Vagina (tissue), 2 donors: ENCODE results near the gene TRPM1.

Experiments used
- POLR2A ChIP-seq, 2 donors: fragments of 450-650 bp; IDR thresholded peaks; one replicate each; pipeline ENCODE4 v1.6.1; 2017; ENCODE audit warnings: antibody characterized with exemption in 2 of 2, mild to moderate bottlenecking in 2 of 2, moderate library complexity in 2 of 2
- TF ChIP-seq, protein P1 (sequence below), 3 experiments: fragments of 450-650 bp in 2 of 3; fragments of 200-600 bp in 1 of 3; sonication (generic) in 1 of 3; IDR thresholded peaks; one replicate each; pipeline ENCODE4 v1.5.1; 2017 to 2019; ENCODE audit warnings: antibody characterized with exemption in 3 of 3, mild to moderate bottlenecking in 2 of 3, moderate library complexity in 2 of 3

DNA sequence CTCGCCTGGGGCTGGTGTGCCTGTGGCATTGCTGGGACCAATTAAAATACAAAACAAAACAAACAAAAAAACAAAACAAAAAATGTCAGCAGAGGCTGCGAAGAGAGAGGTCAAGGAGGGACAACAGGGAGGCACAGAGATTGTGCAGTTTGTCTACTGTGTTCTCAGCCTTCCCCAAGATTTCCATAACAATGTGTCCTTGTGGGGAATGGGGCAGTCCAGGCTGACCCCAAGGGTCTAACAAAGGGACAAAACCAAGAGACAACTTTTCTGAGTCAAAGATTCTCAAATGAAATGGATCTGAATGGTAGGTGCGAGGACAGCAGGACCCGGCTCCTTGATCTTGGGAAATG lies 46.4 kb upstream of the TRPM1 start:
- TF ChIP-seq, protein P1, sequence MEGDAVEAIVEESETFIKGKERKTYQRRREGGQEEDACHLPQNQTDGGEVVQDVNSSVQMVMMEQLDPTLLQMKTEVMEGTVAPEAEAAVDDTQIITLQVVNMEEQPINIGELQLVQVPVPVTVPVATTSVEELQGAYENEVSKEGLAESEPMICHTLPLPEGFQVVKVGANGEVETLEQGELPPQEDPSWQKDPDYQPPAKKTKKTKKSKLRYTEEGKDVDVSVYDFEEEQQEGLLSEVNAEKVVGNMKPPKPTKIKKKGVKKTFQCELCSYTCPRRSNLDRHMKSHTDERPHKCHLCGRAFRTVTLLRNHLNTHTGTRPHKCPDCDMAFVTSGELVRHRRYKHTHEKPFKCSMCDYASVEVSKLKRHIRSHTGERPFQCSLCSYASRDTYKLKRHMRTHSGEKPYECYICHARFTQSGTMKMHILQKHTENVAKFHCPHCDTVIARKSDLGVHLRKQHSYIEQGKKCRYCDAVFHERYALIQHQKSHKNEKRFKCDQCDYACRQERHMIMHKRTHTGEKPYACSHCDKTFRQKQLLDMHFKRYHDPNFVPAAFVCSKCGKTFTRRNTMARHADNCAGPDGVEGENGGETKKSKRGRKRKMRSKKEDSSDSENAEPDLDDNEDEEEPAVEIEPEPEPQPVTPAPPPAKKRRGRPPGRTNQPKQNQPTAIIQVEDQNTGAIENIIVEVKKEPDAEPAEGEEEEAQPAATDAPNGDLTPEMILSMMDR (IDR thresholded peaks at IDR 0.05) = no peak
- TF ChIP-seq POLR2A (IDR thresholded peaks at IDR 0.05) = no peak
